Endothelial cell of umbilical vein (primary cell): ENCODE measurements around the gene HECW1. TPM values are rescaled to one million over a fixed set of nuclear protein-coding genes. Genes with fewer than 3 reads are reported as not detected.

Experiments used
- BruUV-seq: library from RNA; stranded (reverse); fragments of 400-500 nt; replicated peaks from 2 replicates; lab custom pipeline; 2021; lab: Mats Ljungman, UMichigan
- CTCF ChIA-PET: fragments of 300-600, 350-600 bp; sonication (Branson Sonifier 250); formaldehyde crosslinking; loops from one replicate; lab custom pipeline; 2021; ENCODE audit warnings: antibody characterized with exemption, inconsistent platforms; lab: Charles Lee
- POLR2A ChIA-PET: fragments of 300-600, 350-600 bp; sonication (Branson Sonifier 250); formaldehyde crosslinking; loops from one replicate; lab custom pipeline; 2021; ENCODE audit warnings: antibody characterized with exemption, inconsistent platforms; lab: Charles Lee
- DNase-seq: peaks from one replicate; pipeline ENCODE4 v3.0.0-alpha.2; 2011; ENCODE audit warnings: low read depth, low spot score
- FAIRE-seq: peaks from 2 replicates; lab custom pipeline; 2011; peaks lifted over from hg19 to GRCh38; lab: Jason Lieb, UNC
- H2AFZ ChIP-seq: 2 replicates; pipeline ENCODE4 v1.6.0; 2012; ENCODE audit warnings: low read depth, low read length, control low read depth, inconsistent platforms
- H3K27ac ChIP-seq: 2 replicates; pipeline ENCODE4 v1.5.1; 2011; ENCODE audit warnings: low read depth, mild to moderate bottlenecking, control low read depth, low read length, moderate library complexity; ENCODE audit not compliant: insufficient read depth
- H3K27me3 ChIP-seq, 2 experiments: 2 replicates each; pipeline versions ENCODE4 v1.6.0 to v1.6.1; 2011; ENCODE audit warnings: low read length in 2 of 2, mixed read lengths in 1 of 2; ENCODE audit not compliant: control insufficient read depth in 2 of 2, insufficient read depth in 2 of 2
- H3K36me3 ChIP-seq, 2 experiments: 2 replicates in 1 of 2; 3 replicates in 1 of 2; pipeline ENCODE4 v1.5.1; 2011; ENCODE audit warnings: low read length in 2 of 2, mild to moderate bottlenecking in 1 of 2, moderate library complexity in 1 of 2; ENCODE audit not compliant: control insufficient read depth in 2 of 2, insufficient read depth in 2 of 2; ENCODE audit errors: extremely low read depth in 1 of 2
- H3K4me1 ChIP-seq: 3 replicates; pipeline ENCODE4 v1.5.1; 2011; ENCODE audit warnings: mild to moderate bottlenecking, low read length; ENCODE audit not compliant: control insufficient read depth, insufficient read depth; ENCODE audit errors: extremely low read depth
- H3K4me2 ChIP-seq: 2 replicates; pipeline ENCODE4 v1.6.1; 2011; ENCODE audit warnings: low read length, control low read depth, mixed read lengths; ENCODE audit not compliant: insufficient read depth
- H3K4me3 ChIP-seq, 3 experiments: fragments of 200-600 bp in 1 of 3; sonication (generic), shearing (Covaris generic) in 1 of 3; replicated peaks in 1 of 3; 2 replicates each; pipeline ENCODE4 v1.5.1; 2011 to 2016; ENCODE audit warnings: control low read depth in 3 of 3, low read length in 3 of 3, mild to moderate bottlenecking in 2 of 3, inconsistent platforms in 1 of 3, low read depth in 1 of 3, moderate library complexity in 1 of 3; ENCODE audit not compliant: insufficient read depth in 1 of 3
- H3K79me2 ChIP-seq: 2 replicates; pipeline ENCODE4 v1.6.0; 2012; ENCODE audit warnings: low read length, inconsistent platforms; ENCODE audit not compliant: control insufficient read depth, insufficient read depth
- H3K9ac ChIP-seq: replicated peaks from 2 replicates; pipeline ENCODE3; 2011; ENCODE audit warnings: low read length, control low read depth; ENCODE audit not compliant: insufficient read depth; ENCODE audit errors: extremely low read depth
- H3K9me1 ChIP-seq: replicated peaks from 3 replicates; pipeline ENCODE4 v1.6.0; 2011; ENCODE audit warnings: mild to moderate bottlenecking, low read length; ENCODE audit not compliant: control insufficient read depth, insufficient read depth; ENCODE audit errors: extremely low read depth
- H3K9me3 ChIP-seq: replicated peaks from 2 replicates; pipeline ENCODE4 v1.5.1; 2012; ENCODE audit warnings: low read length, inconsistent platforms; ENCODE audit not compliant: control insufficient read depth, insufficient read depth
- H4K20me1 ChIP-seq: replicated peaks from 2 replicates; pipeline ENCODE3; 2011; ENCODE audit warnings: mild to moderate bottlenecking, low read length; ENCODE audit not compliant: control insufficient read depth, insufficient read depth; ENCODE audit errors: extremely low read depth
- CTCF ChIP-seq, 2 donors: IDR thresholded peaks; 1 replicate in 1 of 2; 2 replicates in 1 of 2; pipeline ENCODE4 v1.5.1; 2011; ENCODE audit warnings: low read length in 2 of 2, mild to moderate bottlenecking in 2 of 2, moderate library complexity in 2 of 2, control low read depth in 1 of 2, inconsistent platforms in 1 of 2, low read depth in 1 of 2; ENCODE audit not compliant: insufficient read depth in 1 of 2; ENCODE audit errors: extremely low read depth in 1 of 2
- EZH2 ChIP-seq: IDR thresholded peaks from 2 replicates; pipeline ENCODE4 v1.6.1; 2012; ENCODE audit warnings: borderline replicate concordance, low read depth, mild to moderate bottlenecking, moderate library complexity, low read length, inconsistent platforms; ENCODE audit not compliant: severe bottlenecking
- FOS ChIP-seq: IDR thresholded peaks from 2 replicates; pipeline ENCODE4 v1.6.1; 2011; ENCODE audit warnings: mild to moderate bottlenecking, low read length, moderate library complexity, borderline replicate concordance; ENCODE audit not compliant: insufficient read depth
- GATA2 ChIP-seq: IDR thresholded peaks from 2 replicates; pipeline ENCODE4 v1.7.0; 2011; ENCODE audit warnings: low read depth, mild to moderate bottlenecking, moderate library complexity, mixed read lengths, low read length; ENCODE audit not compliant: insufficient read length, insufficient read depth
- JUN ChIP-seq: IDR thresholded peaks from 2 replicates; pipeline ENCODE4 v1.6.1; 2011; ENCODE audit warnings: borderline replicate concordance, low read depth; ENCODE audit not compliant: insufficient read length, insufficient read depth
- MYC ChIP-seq: IDR thresholded peaks from one replicate; pipeline ENCODE4 v1.6.1; 2011; ENCODE audit warnings: mild to moderate bottlenecking, low read depth, low read length
- POLR2A ChIP-seq: IDR thresholded peaks from 2 replicates; pipeline ENCODE4 v1.6.1; 2012; ENCODE audit warnings: low read depth, mild to moderate bottlenecking, control low read depth, low read length
- POLR2AphosphoS5 ChIP-seq: IDR thresholded peaks from 2 replicates; pipeline ENCODE4 v1.6.1; 2012; ENCODE audit warnings: low read depth, mild to moderate bottlenecking, control low read depth, low read length, moderate library complexity; ENCODE audit not compliant: insufficient read depth
- dilution Hi-C: fragments of 300-500 bp; cut with MboI; formaldehyde crosslinking; loops from one replicate; pipeline ENCODE4 v1.15.0; 2019; ENCODE audit warnings: low sequenced_read_pairs; ENCODE audit not compliant: extremely low pct_ligation_motif_present
- intact Hi-C: fragments of 100-400 bp; cut with micrococcal nuclease; formaldehyde crosslinking; loops from one replicate; pipeline ENCODE4 v1.10.0; 2022
- polyA plus RNA-seq, 4 experiments: library from polyadenylated mRNA; depleted of rRNA in 3 of 4; stranded (reverse) in 3 of 4; unstranded in 1 of 4; fragments of >200 nt; gene quantifications; 2 replicates each; pipeline versions ENCODE4 v1.2.1 to v1.2.3, GENCODE V29; 2011 to 2012; ENCODE audit warnings: missing spikeins in 1 of 4
- total RNA-seq: library from RNA; stranded (reverse); gene quantifications from 2 replicates; pipeline ENCODE4 v1.2.3, GENCODE V29; 2021
- TF ChIP-seq, protein P1 (sequence below): IDR thresholded peaks from 2 replicates; pipeline ENCODE4 v1.6.1; 2011; ENCODE audit not compliant: insufficient read depth, insufficient read length

HECW1 gene
- total and polyA plus RNA-seq, 2 donors (not counting 3 experiments of a cell fraction or from before 2014, with no cell fraction given), result not detected

GRCh38 chr7:43505412-43505811 lies 393.0 kb downstream of the HECW1 start:
- no peak overlapping the region for H3K27ac ChIP-seq
- TF ChIP-seq POLR2A (no peak), MYC (no peak), FOS (no peak), GATA2 (no peak), JUN (no peak), CTCF (IDR thresholded peaks at IDR 0.05; ENCODE audit: extremely low read depth in 1 of 2, insufficient read depth in 1 of 2, low read depth in 1 of 2, low read length in 2 of 2) (no peak), POLR2AphosphoS5 (no peak), EZH2 (no peak)
- TF ChIP-seq, protein P1, sequence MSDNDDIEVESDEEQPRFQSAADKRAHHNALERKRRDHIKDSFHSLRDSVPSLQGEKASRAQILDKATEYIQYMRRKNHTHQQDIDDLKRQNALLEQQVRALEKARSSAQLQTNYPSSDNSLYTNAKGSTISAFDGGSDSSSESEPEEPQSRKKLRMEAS, result no peak
- H3K79me2 ChIP-seq, result no peaks in the 10 kb centered on the region
- BruUV-seq, result no TSS peak
- POLR2A ChIA-PET, result no interaction called here
- no peaks in the 10 kb centered on the region for H3K4me1 ChIP-seq
- intact Hi-C loops, result no loop called here
- no peak overlapping the region for H3K4me2 ChIP-seq
- no peak overlapping the region for H3K4me3 ChIP-seq
- no peaks in the 10 kb centered on the region for H3K9me3 ChIP-seq
- no peaks in the 10 kb centered on the region for H4K20me1 ChIP-seq
- no peaks in the 10 kb centered on the region for H3K36me3 ChIP-seq
- H3K27me3 ChIP-seq, result peaks cover 0 to 2% of the 10 kb centered on the region in 2 experiments
- DNase-seq (no peak), FAIRE-seq (no peak)
- CTCF ChIA-PET, result interaction anchor here (1.2 to 1.3 kb wide), 2 partner anchors 12 to 66 kb away, joined by 3 read pairs; no protein-coding TSS in a partner anchor
- dilution Hi-C loops, result no loop called here
- H3K9me1 ChIP-seq, result no peaks in the 10 kb centered on the region
- no peak overlapping the region for H3K9ac ChIP-seq
- H2AFZ ChIP-seq, result no peak overlapping the region
